Muscle of back (tissue), 11 donors: ENCODE results near the gene ACVR1. TPM values are rescaled to one million over a fixed set of nuclear protein-coding genes. Genes with fewer than 3 reads are reported as not detected.
A peak's percentile ranks its signal among the peaks of the same experiment; 100 is the strongest.
"Not testable (repeated sequence)": the region's sequence is repeated elsewhere in the genome, so short reads cannot be mapped to it uniquely, and the experiment has no call there.

Experiments
- DNase-seq, 3 donors: peaks; one replicate each; pipeline versions ENCODE4 v3.0.0 to v3.0.0-alpha.2; 2013
- polyA plus RNA-seq, 10 donors: library from polyadenylated mRNA; unstranded; fragments of 120-200 nt; gene quantifications; one replicate each; pipeline ENCODE4 v1.2.1, GENCODE V29; 2013; ENCODE audit not compliant: insufficient read length in 10 of 10

The ACVR1 gene
- polyA plus RNA-seq, 10 donors: 23.4 to 37.0 (median 30.0) TPM

DNA sequence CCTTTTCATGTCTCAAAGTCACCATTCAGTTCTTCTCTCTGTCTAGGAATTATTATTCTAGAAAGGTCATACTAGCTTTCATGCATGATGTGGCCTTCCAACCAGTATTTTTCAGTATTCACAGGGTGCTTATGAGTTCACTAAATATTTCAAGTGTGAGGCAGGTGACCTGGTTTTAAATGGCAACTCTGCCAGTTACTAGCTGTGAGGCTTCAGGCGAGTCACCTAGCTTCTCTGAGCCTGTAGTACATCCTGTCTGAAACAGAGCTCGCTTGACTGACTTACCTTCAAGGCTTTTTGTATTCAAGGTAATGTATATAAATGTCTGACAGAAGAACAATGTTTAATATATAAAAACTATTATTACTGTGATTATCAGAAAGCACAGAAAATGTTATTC lies 19.4 kb upstream of the ACVR1 start:
- DNase-seq: no peak

DNA sequence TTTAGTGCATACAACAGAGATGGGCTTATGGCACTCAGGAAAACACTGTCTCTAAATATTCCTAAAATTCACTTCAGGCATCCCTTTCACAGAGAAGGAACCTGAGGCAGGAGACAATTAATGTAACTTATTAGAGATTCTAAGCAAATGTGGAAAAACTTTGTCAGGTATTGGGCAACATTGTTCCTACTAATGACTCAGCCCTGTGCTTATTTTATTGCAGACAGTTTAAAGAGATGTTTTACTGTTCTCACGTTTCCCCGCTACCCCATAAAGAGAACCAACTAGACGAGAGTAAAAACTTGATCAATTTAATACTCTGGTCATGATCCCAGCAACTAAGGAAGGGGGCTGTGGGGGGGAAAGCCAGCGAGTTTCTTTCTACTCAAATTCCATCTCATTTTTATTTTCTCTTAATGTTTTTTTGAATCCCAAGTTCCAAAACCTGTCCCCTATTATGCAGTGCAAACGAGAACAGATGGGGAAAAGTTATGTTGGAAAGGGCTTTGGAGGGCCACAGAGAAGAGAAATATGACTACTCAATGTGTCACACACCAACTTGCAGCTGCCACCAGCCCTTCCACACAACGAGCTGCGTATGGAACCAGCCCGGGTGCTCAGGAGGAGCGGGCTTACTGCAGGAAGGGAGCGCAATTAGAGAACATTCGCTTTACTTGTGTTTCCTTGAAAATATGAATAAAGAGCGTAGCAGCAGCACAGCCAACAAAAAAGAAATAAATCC lies 18.7 kb upstream of the ACVR1 start:
- DNase-seq: peak in 1 of 3 donors; percentile 41

DNA sequence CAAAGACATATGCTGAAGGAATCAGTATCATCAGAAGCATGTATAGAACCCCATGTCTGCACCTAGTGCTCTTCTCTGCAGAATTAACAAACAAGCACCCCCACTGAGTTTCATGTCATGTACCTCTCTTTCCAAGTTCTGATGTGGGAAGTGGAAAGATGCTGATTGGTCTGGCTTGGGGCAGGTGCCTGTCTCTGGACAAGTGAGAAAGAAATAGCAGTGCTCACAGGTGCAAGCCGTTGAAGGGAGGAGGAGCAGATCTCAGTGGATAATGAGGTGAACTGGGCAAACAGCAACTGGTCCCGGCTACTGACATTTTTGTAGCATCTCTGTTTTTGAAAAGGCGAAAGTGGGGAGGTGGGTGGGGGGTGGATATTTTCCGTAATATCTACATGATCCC lies 17.5 kb upstream of the ACVR1 start:
- DNase-seq: no peak

DNA sequence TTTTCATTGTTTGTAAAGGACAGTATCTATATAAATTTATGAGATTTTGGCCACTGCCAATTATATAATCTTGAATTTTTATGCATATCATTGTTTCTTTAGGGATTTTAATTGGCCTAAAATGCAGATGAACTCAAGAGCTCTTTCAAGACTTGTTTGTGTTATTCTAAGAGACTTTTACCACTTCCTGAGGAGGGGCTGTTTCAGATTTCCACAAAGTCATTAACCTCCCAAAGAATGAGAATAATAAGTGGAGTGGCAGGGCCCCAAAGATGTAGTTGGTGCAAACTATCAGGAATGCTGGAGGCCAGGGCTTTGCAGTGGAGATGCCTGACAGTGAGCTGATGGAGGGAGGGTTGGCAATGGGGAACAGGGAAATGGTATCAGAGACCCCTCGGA lies 15.5 kb upstream of the ACVR1 start:
- no peak for DNase-seq

DNA sequence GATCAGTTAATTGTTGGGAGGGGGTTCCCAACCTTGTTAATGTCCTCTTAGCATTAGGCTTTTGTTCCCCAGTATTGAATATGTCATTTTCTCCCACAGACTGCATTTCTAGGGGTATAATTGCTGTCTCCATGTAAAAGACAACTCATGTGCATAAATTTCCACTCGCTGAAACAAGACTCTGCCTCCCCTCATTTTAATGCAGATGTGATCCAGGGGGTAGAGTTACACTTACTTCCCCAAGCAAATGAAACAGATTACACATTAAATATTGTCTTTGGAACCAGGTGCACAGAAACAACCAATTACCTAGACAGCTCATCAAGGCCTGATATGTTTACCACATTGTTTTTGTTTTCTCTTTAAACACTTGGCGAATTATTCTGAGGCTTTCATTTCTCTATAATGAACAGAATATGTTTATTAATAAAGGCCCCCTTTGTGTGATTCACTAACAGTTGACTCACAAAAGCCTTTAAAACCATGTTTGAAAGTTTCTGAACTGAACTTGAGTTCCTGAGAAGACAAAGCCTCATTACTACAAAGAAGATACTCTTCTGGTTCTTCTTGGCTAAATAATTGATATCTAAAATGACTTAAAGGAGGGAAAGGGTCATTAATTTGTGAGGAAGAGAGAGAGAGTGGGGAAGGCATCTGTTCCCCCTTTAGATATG lies 15.0 kb upstream of the ACVR1 start:
- no peak for DNase-seq

DNA sequence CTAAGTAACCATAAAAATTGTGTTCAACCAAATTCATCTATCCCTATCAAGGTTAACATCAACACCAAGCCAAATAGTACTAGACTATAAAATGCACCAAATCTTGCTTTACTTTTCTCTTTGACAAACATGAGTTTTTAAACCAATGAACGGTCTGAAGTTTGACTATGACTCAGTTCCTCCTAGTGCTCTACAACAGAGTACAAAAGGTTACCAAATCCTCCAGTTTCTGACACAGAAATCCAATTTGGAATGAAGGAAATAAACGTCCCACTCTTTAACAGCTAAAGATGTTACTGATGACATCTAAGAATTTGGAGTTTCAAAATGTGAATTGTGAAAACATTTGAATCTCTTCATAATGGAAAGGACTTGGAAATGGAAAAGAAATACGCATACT lies 11.8 kb upstream of the ACVR1 start:
- no peak for DNase-seq

DNA sequence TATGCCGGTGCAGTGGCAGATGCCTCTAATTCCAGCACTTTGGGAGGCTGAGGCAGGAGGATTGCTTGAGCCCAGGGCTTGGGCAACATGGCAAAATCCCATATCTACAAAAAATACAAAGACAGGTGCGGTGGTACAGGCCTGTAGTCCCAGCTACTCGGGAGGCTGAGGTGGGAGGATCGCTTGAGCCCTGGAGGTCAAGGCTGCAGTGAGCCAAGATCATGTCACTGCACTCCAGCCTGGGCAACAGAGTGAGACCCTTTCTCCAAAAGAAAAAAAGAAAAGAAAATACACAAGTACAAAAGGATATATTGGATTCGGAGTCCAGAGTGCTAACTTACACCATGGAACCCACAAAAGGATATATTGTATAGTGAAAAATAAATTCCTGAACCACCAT lies 8.4 kb upstream of the ACVR1 start:
- not testable (repeated sequence) for DNase-seq

DNA sequence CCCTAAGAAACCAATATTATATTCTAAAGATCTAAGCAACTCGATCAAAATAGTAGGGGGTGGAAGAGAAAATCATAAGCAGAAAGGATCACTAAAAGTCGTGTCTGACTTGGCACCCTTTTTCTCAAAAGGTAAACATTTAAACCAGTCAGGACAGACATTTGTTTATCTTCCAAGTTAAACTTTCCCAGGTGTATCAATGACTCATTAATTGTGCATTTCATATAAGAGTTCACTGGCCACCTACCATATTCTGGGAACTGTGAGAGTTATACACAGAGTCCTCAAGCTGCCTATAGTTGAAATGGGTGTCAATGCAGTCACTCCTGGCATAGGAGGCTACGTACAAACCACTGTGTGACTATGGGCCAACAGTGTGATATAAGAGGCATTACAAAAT lies 4.8 kb upstream of the ACVR1 start:
- DNase-seq: no peak

DNA sequence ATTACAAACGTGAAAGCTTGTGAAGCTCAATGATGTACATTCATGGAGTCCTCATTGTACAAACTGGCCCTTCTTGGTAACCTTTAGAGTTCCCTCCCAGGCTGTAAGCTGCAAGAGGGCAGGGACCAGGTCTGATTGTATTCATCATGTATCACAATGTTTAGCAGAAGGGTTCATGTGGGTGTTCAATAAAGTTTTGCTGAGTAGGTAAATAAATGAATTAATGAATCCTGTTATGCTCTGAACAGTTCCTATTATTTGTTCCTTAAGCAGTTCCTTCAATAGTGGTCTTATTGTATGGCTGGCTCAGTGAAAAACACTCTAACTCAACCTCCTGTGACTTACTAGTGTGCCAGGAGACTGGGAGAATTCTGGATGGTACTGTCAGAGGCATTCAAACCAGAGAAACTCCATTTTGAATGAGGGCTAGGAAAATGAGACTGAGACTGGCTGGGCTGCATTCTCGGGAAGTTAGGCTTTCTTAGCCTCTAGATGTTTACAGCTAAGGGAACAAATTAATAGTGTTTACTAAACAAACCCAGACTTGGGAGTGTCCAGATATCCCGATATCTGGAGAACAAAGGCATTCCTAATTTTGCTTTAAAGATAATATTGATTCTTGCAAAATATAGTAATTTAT lies 1.8 kb upstream of the ACVR1 start:
- no peak for DNase-seq

DNA sequence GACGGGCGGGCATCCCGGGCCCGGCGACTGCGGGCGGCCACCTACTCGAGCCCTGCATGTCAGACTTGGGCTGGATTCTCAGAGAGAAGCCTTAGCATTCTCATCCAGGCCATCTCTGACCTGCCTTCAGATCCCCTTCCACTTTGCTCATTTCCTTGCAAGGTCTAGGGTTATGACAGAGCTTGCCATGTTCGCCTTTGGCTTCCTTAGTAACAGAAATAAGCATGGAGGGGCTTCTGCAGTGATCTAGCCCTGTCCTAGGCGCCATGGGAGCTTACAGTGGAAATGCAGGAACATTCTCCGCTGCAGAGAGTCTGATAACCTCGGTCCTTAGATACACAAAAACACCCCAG lies 632 bp upstream of the ACVR1 start:
- no peak for DNase-seq

DNA sequence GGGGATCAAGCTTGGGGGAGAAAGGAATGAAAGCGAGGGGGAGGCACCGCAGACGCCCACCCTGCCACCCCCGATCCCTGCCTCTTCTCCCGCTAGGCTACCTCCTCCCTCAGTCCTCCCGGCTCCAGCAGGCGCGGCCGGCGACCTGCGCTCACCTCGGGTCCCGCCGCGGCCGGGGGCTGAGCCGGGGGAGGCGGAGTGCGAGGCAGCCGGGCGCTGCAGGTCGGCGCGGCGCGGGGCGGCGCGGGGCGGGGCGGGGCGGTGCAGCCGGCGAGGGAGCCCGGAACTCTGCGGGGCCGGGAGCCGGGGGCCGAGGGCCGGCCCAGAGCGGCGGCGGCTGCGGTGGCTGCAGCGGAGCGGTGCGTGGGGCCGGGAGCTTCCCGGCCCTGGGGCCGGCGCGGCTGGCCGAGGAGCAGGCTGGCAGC lies 477 bp downstream of the ACVR1 start:
- peak; percentile 50 to 85 (median 50) for DNase-seq

DNA sequence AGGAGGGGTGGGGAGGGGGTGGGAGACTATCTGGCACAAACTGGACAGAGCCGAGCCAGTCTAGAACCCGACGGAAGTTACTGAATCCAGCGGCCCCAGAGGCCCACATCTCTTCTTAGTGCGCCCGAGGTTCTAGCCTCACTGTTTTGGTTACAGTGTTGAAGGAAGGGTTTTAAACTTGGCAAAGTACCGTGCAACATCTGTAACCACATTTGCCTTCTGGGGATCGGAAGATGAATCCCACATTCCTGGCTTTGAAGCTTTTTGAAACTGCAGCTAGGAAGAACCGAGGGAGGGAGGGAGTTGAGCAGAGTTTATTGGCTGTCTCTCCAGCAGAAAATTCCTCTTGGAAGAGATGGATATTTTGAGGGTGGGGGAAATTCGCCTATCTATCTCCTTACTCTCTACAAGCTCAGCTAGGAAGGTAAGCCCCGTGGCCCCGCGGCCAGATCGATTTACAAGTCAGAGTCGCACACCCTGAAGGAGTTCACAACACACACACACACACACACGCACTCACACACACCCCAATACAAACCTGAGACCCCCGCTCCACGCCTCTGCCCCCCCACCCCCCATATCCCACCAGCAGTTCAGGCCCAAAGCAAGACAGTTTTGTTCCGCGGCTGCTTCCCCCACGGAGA lies 1.0 kb downstream of the ACVR1 start:
- DNase-seq: peak; percentile 86 to 93 (median 87)

DNA sequence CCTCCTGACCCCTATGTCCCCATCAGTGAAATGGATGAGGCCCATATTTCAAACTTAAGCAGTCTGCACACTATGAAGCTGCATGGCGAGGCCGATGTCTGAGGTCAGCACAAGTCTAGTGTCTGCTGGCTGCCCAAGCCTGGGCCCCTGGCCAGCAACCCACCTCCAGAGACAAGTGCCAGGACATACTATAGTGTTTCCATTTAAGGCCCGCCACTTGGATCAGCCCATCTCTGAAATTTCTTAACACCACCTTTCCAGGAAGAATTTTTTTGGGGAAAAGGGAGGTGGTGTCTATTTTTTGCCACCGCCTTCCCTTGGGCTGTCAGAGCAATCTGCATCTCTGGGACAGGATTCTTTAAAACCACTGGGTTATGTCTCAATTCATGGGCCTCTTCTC lies 1.8 kb downstream of the ACVR1 start:
- DNase-seq: peak in 2 of 3 donors; percentile 14 to 37

DNA sequence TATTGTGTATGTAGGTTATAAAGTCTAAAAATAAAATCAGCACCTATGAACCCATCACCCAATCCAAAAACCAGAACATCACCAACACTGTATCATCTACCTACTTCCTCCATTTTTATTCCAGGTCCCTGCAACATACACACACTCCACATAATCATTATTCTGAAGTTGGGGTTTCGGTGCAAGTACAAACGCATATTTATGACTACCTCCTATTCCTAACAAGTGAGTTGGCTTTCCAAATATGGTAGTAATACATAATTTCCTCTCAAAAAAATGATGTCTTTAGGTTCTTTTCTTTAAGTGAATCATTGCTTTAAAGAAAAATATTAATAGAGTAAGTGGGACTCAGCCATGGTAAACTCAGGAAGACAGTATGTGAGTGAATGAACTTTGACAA lies 3.3 kb downstream of the ACVR1 start:
- DNase-seq: no peak

DNA sequence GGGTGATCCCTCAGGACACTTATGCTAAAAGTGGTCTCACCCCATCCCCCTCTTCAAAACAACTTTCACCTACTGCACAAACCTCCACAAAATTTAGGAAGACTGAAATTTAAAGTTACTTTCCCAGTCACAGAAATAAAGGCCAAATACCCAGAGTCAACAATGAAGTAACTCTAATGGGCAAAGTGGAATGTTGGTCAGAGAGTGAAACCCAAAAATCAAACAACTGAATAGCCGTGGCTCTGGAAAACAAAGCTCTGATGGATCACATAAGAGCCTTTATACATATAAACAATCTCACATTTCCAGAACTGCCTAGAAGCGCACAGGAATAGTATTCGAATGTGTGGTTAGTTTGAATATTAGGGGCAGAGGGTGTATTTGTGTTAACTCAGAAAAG lies 4.7 kb downstream of the ACVR1 start:
- no peak for DNase-seq

DNA sequence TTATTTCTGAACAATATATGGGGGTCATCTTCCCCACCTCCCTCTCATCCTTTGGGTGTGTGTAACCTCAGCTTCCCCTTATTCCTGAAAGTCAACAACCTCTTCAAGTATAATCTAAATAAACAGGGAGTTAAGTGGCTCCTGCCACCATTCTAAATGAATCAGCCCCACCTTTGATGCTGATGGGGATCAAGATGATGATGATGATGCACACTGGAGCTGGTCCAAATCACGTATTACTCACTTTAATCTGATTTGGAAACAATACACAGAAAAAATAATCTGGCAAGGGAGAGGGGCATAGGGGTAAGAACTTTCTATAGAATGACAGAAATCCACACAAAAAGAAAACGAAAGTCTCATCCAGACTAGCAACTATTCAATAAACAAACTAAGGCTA lies 7.1 kb downstream of the ACVR1 start:
- no peak for DNase-seq

DNA sequence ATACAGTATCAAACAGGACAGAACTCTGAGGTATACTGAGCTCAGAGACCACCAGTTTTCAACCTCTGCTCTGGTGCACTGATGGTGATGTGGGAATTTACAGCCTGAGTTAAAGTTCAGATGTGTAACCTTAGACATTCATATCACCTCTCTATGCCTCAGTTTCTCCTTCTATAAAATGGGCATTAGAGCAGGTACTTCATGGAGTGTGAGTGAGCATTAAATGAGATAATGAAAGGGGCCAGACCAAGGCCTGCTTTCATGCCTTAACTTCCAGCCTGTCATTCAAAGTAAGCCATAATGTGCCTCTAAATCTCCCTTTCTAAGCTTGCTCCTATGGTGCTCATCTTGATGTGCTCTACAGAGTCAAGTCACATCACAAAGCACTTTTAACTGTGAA lies 8.4 kb downstream of the ACVR1 start:
- no peak for DNase-seq

DNA sequence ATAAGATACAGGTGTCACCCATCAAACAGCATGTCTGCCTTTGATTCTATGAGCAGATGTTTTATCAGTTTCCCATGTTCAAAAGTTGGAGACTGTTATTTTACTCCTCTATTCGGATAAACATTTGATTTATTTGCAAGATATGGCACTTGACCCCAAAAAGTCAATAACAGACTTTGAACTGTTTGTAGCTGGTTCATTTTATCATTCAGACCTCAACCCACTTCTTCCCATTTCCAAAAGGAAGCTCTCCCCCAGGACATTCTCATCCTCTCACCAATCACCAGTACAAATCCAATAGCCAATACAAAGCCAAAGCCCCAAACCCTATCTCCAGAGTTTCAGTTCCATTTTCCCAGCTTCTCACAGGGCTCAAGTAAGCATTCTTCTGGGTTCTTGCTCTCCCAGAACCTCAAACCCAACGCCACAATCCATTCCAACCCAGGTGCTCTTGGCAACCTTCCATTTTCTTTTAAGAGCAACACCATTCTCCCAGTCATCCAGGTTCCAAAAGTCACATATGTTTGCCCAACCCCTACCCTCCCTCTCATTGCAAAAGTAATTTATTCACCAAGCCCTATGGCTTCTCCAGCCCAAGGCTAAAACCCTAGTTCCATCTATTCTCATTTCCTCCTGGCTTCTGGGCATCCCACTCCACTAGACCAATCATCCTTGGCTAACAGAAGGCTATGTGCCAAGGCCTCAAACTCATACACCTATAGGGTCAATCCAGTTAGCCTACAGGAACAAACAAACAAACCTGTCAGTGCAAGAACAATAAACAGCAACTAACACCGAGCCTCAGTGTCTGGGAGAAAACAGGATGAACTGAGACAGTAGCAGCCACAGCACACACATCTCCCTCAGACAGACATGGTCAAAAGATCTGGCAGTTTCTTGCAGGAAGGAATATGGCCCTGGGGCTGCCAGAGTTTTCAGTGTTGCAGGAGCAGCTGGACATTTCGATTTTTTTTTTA lies 9.2 kb downstream of the ACVR1 start:
- DNase-seq: no peak

DNA sequence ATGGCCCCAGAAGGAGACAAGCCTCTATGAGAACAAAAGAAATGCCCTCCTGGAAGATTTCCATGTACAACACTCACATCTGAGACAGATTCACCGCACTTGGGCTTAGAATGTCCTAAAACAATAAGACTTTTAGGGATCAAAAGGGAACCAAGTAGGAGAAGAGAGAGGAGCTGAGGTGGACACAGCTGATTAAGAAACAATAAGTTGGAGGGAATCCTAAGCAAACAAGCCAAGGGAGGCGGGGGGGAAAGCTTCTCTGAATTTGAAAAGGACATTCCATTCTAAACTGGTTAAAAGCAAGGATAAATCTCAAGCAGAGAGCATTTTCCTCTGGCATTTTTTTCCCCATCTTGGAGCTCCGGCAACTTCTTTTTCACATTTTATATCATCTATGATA lies 9.9 kb downstream of the ACVR1 start:
- DNase-seq: no peak

DNA sequence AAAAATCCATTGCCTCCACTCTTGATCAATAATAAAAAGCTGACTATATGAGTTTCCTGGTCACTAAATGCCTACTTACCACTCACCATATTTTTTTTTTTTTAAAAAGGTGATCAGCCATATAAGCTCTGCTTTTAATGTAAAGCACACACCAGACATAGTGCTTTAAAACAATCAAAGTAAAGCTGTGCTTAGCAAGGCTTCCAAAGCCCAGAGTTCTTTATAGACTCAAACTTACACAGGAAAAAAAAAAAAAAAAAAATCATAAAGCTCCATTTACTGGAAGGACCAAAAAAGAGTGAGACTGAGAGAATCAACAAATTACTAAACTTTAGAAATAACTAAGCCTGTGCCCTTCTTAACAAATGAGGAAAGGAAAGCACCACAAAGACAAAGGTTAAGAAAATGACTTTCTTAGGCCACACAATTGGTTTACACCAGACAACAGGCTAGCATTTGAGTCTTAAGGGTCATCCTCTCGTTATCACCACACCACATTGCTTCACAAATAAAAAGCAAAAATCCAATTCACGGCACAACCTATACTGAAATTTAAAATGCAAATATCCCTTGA lies 11.2 kb downstream of the ACVR1 start:
- no peak for DNase-seq

DNA sequence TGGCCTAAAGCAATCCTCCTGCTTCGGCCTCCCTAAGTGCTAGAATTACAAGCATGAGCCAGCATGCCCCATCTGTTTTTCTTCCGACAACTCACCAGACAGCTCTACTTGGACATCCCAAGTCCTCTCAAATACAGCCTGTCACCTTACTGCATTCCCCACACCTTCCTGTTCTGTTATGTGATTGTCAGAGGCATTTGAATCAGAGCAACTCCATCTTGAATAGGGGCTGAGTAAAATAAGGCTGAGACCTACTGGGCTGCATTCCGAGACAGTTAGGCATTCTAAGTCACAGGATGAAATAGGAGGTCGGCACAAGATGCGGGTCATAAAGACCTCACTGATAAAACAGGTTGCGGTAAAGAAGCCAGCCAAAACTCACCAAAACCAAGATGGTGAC lies 17.3 kb downstream of the ACVR1 start:
- no peak for DNase-seq
